ENCODE data around the gene SELENOF.

SELENOF gene

GRCh38 chr1:86913896-86914600 lies at the start of gene SELENOF:
SELENOF (minus strand) TSS chr1:86914126; CDS start chr1:86914111, 15 bp downstream.
- peak within 1 kb of the TSS; percentile 82 to 88 for H3K9ac ChIP-seq (ENCODE audit: low read depth in 1 of 2, low read length in 2 of 2)
- H3K27ac ChIP-seq (ENCODE audit: low read depth, low read length): peak within 1 kb of the TSS; percentile 94
- H3K4me3 ChIP-seq (ENCODE audit: low read depth in 1 of 2, low read length in 2 of 2): peak within 1 kb of the TSS; percentile 98
- no peaks in the 10 kb centered on the region for H3K27me3 ChIP-seq (ENCODE audit: control insufficient read depth in 1 of 2, insufficient read depth in 2 of 2, low read length in 2 of 2)
- H3K9me3 ChIP-seq (ENCODE audit: control insufficient read depth in 1 of 2, low read length in 2 of 2): no peaks in the 10 kb centered on the region
- peaks cover 0 to 3% of the 10 kb centered on the region in 2 donors for H3K36me3 ChIP-seq (ENCODE audit: control insufficient read depth in 1 of 2, insufficient read depth in 2 of 2, low read length in 2 of 2)
- H3K4me1 ChIP-seq (ENCODE audit: control insufficient read depth in 1 of 2, insufficient read depth in 2 of 2, low read length in 2 of 2): peaks cover 18 to 21% of the 10 kb centered on the region in 2 donors

- Histone ChIP-seq H3K27me3 (ENCODE audit: control insufficient read depth in 1 of 2, insufficient read depth in 2 of 2, low read length in 2 of 2) (no peaks in the 10 kb centered on the region), H3K4me1 (ENCODE audit: control insufficient read depth in 1 of 2, insufficient read depth in 2 of 2, low read length in 2 of 2) (no peaks in the 10 kb centered on the region), H3K9ac (ENCODE audit: low read depth in 1 of 2, low read length in 2 of 2) (no peak overlapping the region), H3K9me3 (ENCODE audit: control insufficient read depth in 1 of 2, low read length in 2 of 2) (no peaks in the 10 kb centered on the region), H3K27ac (ENCODE audit: low read depth, low read length) (no peak overlapping the region), H3K36me3 (ENCODE audit: control insufficient read depth in 1 of 2, insufficient read depth in 2 of 2, low read length in 2 of 2) (no peaks in the 10 kb centered on the region), H3K4me3 (ENCODE audit: low read depth in 1 of 2, low read length in 2 of 2) (no peak overlapping the region)
These were observed 46.6 kb upstream of the SELENOF start for GRCh38 chr1:86960548-86960947.

- Histone ChIP-seq H3K36me3 (ENCODE audit: control insufficient read depth in 1 of 2, insufficient read depth in 2 of 2, low read length in 2 of 2) (no peaks in the 10 kb centered on the region), H3K27me3 (ENCODE audit: control insufficient read depth in 1 of 2, insufficient read depth in 2 of 2, low read length in 2 of 2) (no peaks in the 10 kb centered on the region), H3K9ac (ENCODE audit: low read depth in 1 of 2, low read length in 2 of 2) (no peak overlapping the region), H3K4me1 (ENCODE audit: control insufficient read depth in 1 of 2, insufficient read depth in 2 of 2, low read length in 2 of 2) (no peaks in the 10 kb centered on the region), H3K9me3 (ENCODE audit: control insufficient read depth in 1 of 2, low read length in 2 of 2) (no peaks in the 10 kb centered on the region), H3K4me3 (ENCODE audit: low read depth in 1 of 2, low read length in 2 of 2) (no peak overlapping the region), H3K27ac (ENCODE audit: low read depth, low read length) (no peak overlapping the region)
These were observed 43.3 kb upstream of the SELENOF start for GRCh38 chr1:86957221-86957620.

GRCh38 chr1:86956221-86956620 lies 42.3 kb upstream of the SELENOF start:
- H3K36me3 ChIP-seq (ENCODE audit: control insufficient read depth in 1 of 2, insufficient read depth in 2 of 2, low read length in 2 of 2): no peaks in the 10 kb centered on the region
- H3K27me3 ChIP-seq (ENCODE audit: control insufficient read depth in 1 of 2, insufficient read depth in 2 of 2, low read length in 2 of 2): no peaks in the 10 kb centered on the region
- no peak overlapping the region for H3K27ac ChIP-seq (ENCODE audit: low read depth, low read length)
- no peak overlapping the region for H3K9ac ChIP-seq (ENCODE audit: low read depth in 1 of 2, low read length in 2 of 2)
- no peaks in the 10 kb centered on the region for H3K4me1 ChIP-seq (ENCODE audit: control insufficient read depth in 1 of 2, insufficient read depth in 2 of 2, low read length in 2 of 2)
- no peaks in the 10 kb centered on the region for H3K9me3 ChIP-seq (ENCODE audit: control insufficient read depth in 1 of 2, low read length in 2 of 2)
- H3K4me3 ChIP-seq (ENCODE audit: low read depth in 1 of 2, low read length in 2 of 2): no peak overlapping the region

GRCh38 chr1:86955678-86956077 lies 41.8 kb upstream of the SELENOF start:
- H3K27me3 ChIP-seq (ENCODE audit: control insufficient read depth in 1 of 2, insufficient read depth in 2 of 2, low read length in 2 of 2): no peaks in the 10 kb centered on the region
- H3K9me3 ChIP-seq (ENCODE audit: control insufficient read depth in 1 of 2, low read length in 2 of 2): no peaks in the 10 kb centered on the region
- no peaks in the 10 kb centered on the region for H3K36me3 ChIP-seq (ENCODE audit: control insufficient read depth in 1 of 2, insufficient read depth in 2 of 2, low read length in 2 of 2)
- H3K4me1 ChIP-seq (ENCODE audit: control insufficient read depth in 1 of 2, insufficient read depth in 2 of 2, low read length in 2 of 2): no peaks in the 10 kb centered on the region
- H3K27ac ChIP-seq (ENCODE audit: low read depth, low read length): no peak overlapping the region
- H3K4me3 ChIP-seq (ENCODE audit: low read depth in 1 of 2, low read length in 2 of 2): no peak overlapping the region
- H3K9ac ChIP-seq (ENCODE audit: low read depth in 1 of 2, low read length in 2 of 2): no peak overlapping the region

- Histone ChIP-seq H3K9me3 (ENCODE audit: control insufficient read depth in 1 of 2, low read length in 2 of 2) (no peaks in the 10 kb centered on the region), H3K4me1 (ENCODE audit: control insufficient read depth in 1 of 2, insufficient read depth in 2 of 2, low read length in 2 of 2) (no peaks in the 10 kb centered on the region), H3K27ac (ENCODE audit: low read depth, low read length) (no peak overlapping the region), H3K27me3 (ENCODE audit: control insufficient read depth in 1 of 2, insufficient read depth in 2 of 2, low read length in 2 of 2) (no peaks in the 10 kb centered on the region), H3K36me3 (ENCODE audit: control insufficient read depth in 1 of 2, insufficient read depth in 2 of 2, low read length in 2 of 2) (no peaks in the 10 kb centered on the region), H3K9ac (ENCODE audit: low read depth in 1 of 2, low read length in 2 of 2) (no peak overlapping the region), H3K4me3 (ENCODE audit: low read depth in 1 of 2, low read length in 2 of 2) (no peak overlapping the region)
These were observed 39.2 kb upstream of the SELENOF start for GRCh38 chr1:86953167-86953566.

- Histone ChIP-seq H3K36me3 (ENCODE audit: control insufficient read depth in 1 of 2, insufficient read depth in 2 of 2, low read length in 2 of 2) (no peaks in the 10 kb centered on the region), H3K27ac (ENCODE audit: low read depth, low read length) (no peak overlapping the region), H3K4me3 (ENCODE audit: low read depth in 1 of 2, low read length in 2 of 2) (no peak overlapping the region), H3K9ac (ENCODE audit: low read depth in 1 of 2, low read length in 2 of 2) (no peak overlapping the region), H3K4me1 (ENCODE audit: control insufficient read depth in 1 of 2, insufficient read depth in 2 of 2, low read length in 2 of 2) (peaks cover 0 to 4% of the 10 kb centered on the region in 2 donors), H3K27me3 (ENCODE audit: control insufficient read depth in 1 of 2, insufficient read depth in 2 of 2, low read length in 2 of 2) (no peaks in the 10 kb centered on the region), H3K9me3 (ENCODE audit: control insufficient read depth in 1 of 2, low read length in 2 of 2) (no peaks in the 10 kb centered on the region)
These were observed 37.5 kb upstream of the SELENOF start for GRCh38 chr1:86951430-86951829.

- no peak overlapping the region for H3K9ac ChIP-seq (ENCODE audit: low read depth in 1 of 2, low read length in 2 of 2)
- H3K27ac ChIP-seq (ENCODE audit: low read depth, low read length): no peak overlapping the region
- H3K9me3 ChIP-seq (ENCODE audit: control insufficient read depth in 1 of 2, low read length in 2 of 2): no peaks in the 10 kb centered on the region
These were observed 36.9 kb upstream of the SELENOF start for GRCh38 chr1:86950712-86951419.

GRCh38 chr1:86948212-86948611 lies 34.3 kb upstream of the SELENOF start:
- no peaks in the 10 kb centered on the region for H3K9me3 ChIP-seq (ENCODE audit: control insufficient read depth in 1 of 2, low read length in 2 of 2)
- H3K36me3 ChIP-seq (ENCODE audit: control insufficient read depth in 1 of 2, insufficient read depth in 2 of 2, low read length in 2 of 2): no peaks in the 10 kb centered on the region
- H3K9ac ChIP-seq (ENCODE audit: low read depth in 1 of 2, low read length in 2 of 2): no peak overlapping the region
- no peak overlapping the region for H3K27ac ChIP-seq (ENCODE audit: low read depth, low read length)
- H3K4me1 ChIP-seq (ENCODE audit: control insufficient read depth in 1 of 2, insufficient read depth in 2 of 2, low read length in 2 of 2): peaks cover 0 to 4% of the 10 kb centered on the region in 2 donors
- H3K27me3 ChIP-seq (ENCODE audit: control insufficient read depth in 1 of 2, insufficient read depth in 2 of 2, low read length in 2 of 2): no peaks in the 10 kb centered on the region
- no peak overlapping the region for H3K4me3 ChIP-seq (ENCODE audit: low read depth in 1 of 2, low read length in 2 of 2)

More at GRCh38 chr1:86950712-86951419, 36.9 kb upstream of the SELENOF start:
- Histone ChIP-seq H3K36me3 (ENCODE audit: control insufficient read depth in 1 of 2, insufficient read depth in 2 of 2, low read length in 2 of 2) (no peaks in the 10 kb centered on the region), H3K27me3 (ENCODE audit: control insufficient read depth in 1 of 2, insufficient read depth in 2 of 2, low read length in 2 of 2) (no peaks in the 10 kb centered on the region), H3K4me3 (ENCODE audit: low read depth in 1 of 2, low read length in 2 of 2) (no peak overlapping the region), H3K4me1 (ENCODE audit: control insufficient read depth in 1 of 2, insufficient read depth in 2 of 2, low read length in 2 of 2) (peaks cover 0 to 4% of the 10 kb centered on the region in 2 donors)

- Histone ChIP-seq H3K36me3 (ENCODE audit: control insufficient read depth in 1 of 2, insufficient read depth in 2 of 2, low read length in 2 of 2) (no peaks in the 10 kb centered on the region), H3K9me3 (ENCODE audit: control insufficient read depth in 1 of 2, low read length in 2 of 2) (no peaks in the 10 kb centered on the region), H3K4me1 (ENCODE audit: control insufficient read depth in 1 of 2, insufficient read depth in 2 of 2, low read length in 2 of 2) (peaks cover 0 to 3% of the 10 kb centered on the region in 2 donors), H3K4me3 (ENCODE audit: low read depth in 1 of 2, low read length in 2 of 2) (no peak overlapping the region), H3K9ac (ENCODE audit: low read depth in 1 of 2, low read length in 2 of 2) (no peak overlapping the region), H3K27me3 (ENCODE audit: control insufficient read depth in 1 of 2, insufficient read depth in 2 of 2, low read length in 2 of 2) (no peaks in the 10 kb centered on the region), H3K27ac (ENCODE audit: low read depth, low read length) (no peak overlapping the region)
These were observed 28.8 kb upstream of the SELENOF start for GRCh38 chr1:86942743-86943142.
